Adipocyte (in vitro differentiated cells): ENCODE results near the gene AUTS2.
A peak's percentile ranks its signal among the peaks of the same experiment; 100 is the strongest.

Experiments
- DNase-seq: peaks from one replicate; pipeline ENCODE4 v3.0.0-alpha.2; 2015; ENCODE audit warnings: low read depth
- H3K27me3 ChIP-seq: replicated peaks from 2 replicates; pipeline ENCODE4 v1.7.0; 2013; ENCODE audit warnings: mild to moderate bottlenecking, low read length, moderate library complexity; ENCODE audit not compliant: control insufficient read depth, insufficient read depth
- H3K36me3 ChIP-seq: 2 replicates; pipeline ENCODE4 v1.7.0; 2013; ENCODE audit warnings: low read length, mild to moderate bottlenecking, moderate library complexity; ENCODE audit not compliant: control insufficient read depth, insufficient read depth, severe bottlenecking
- H3K4me1 ChIP-seq: 2 replicates; pipeline ENCODE4 v1.7.0; 2013; ENCODE audit warnings: mild to moderate bottlenecking, low read length, moderate library complexity; ENCODE audit not compliant: control insufficient read depth, insufficient read depth
- H3K4me3 ChIP-seq: 2 replicates; pipeline ENCODE4 v1.7.0; 2013; ENCODE audit warnings: mild to moderate bottlenecking, low read length, moderate library complexity
- H3K9ac ChIP-seq: 2 replicates; pipeline ENCODE4 v1.7.0; 2013; ENCODE audit warnings: mild to moderate bottlenecking, low read length, moderate library complexity
- H3K9me3 ChIP-seq: 2 replicates; pipeline ENCODE4 v1.7.0; 2013; ENCODE audit warnings: mild to moderate bottlenecking, low read length, moderate library complexity; ENCODE audit not compliant: control insufficient read depth

Gene AUTS2

GRCh38 chr7:69962186-69963065 is 364.2 kb downstream of the AUTS2 start:
- Histone ChIP-seq H3K9me3 (no peaks in the 10 kb centered on the region), H3K36me3 (no peaks in the 10 kb centered on the region), H3K9ac (no peak overlapping the region), H3K27me3 (no peaks in the 10 kb centered on the region), H3K4me1 (peaks cover 14% of the 10 kb centered on the region), H3K4me3 (no peak overlapping the region)
- DNase-seq: peak; percentile 43

- no peak for DNase-seq
- no peaks in the 10 kb centered on the region for H3K9me3 ChIP-seq
- peaks cover 14% of the 10 kb centered on the region for H3K4me1 ChIP-seq
- H3K27me3 ChIP-seq: no peaks in the 10 kb centered on the region
- no peak overlapping the region for H3K9ac ChIP-seq
- H3K36me3 ChIP-seq: no peaks in the 10 kb centered on the region
- H3K4me3 ChIP-seq: no peak overlapping the region
These were observed 365.1 kb downstream of the AUTS2 start for GRCh38 chr7:69963393-69963792.

GRCh38 chr7:69966766-69967591 is 368.7 kb downstream of the AUTS2 start:
- peak; percentile 64 for DNase-seq
- Histone ChIP-seq H3K9me3 (no peaks in the 10 kb centered on the region), H3K9ac (no peak overlapping the region), H3K4me1 (peaks cover 11% of the 10 kb centered on the region), H3K36me3 (no peaks in the 10 kb centered on the region), H3K4me3 (no peak overlapping the region), H3K27me3 (no peaks in the 10 kb centered on the region)

- DNase-seq: no peak
- Histone ChIP-seq H3K9ac (no peak overlapping the region), H3K27me3 (no peaks in the 10 kb centered on the region), H3K4me3 (no peak overlapping the region), H3K9me3 (no peaks in the 10 kb centered on the region), H3K4me1 (peaks cover 2% of the 10 kb centered on the region), H3K36me3 (no peaks in the 10 kb centered on the region)
These were observed 369.6 kb downstream of the AUTS2 start for GRCh38 chr7:69967689-69968450.

- DNase-seq: no peak
- Histone ChIP-seq H3K36me3 (no peaks in the 10 kb centered on the region), H3K4me1 (no peaks in the 10 kb centered on the region), H3K9ac (no peak overlapping the region), H3K4me3 (no peak overlapping the region), H3K9me3 (no peaks in the 10 kb centered on the region), H3K27me3 (no peaks in the 10 kb centered on the region)
These were observed 370.8 kb downstream of the AUTS2 start for GRCh38 chr7:69968969-69969556.

- DNase-seq: no peak
- no peak overlapping the region for H3K9ac ChIP-seq
- H3K4me1 ChIP-seq: peaks cover 11% of the 10 kb centered on the region
- H3K36me3 ChIP-seq: no peaks in the 10 kb centered on the region
- no peak overlapping the region for H3K4me3 ChIP-seq
- peaks cover 9% of the 10 kb centered on the region for H3K9me3 ChIP-seq
- H3K27me3 ChIP-seq: no peaks in the 10 kb centered on the region
These were observed 383.4 kb downstream of the AUTS2 start for GRCh38 chr7:69981646-69982045.

- DNase-seq: peak; percentile 63
- Histone ChIP-seq H3K36me3 (no peaks in the 10 kb centered on the region), H3K9me3 (peaks cover 4% of the 10 kb centered on the region), H3K27me3 (no peaks in the 10 kb centered on the region), H3K4me1 (peaks cover 11% of the 10 kb centered on the region), H3K4me3 (peak overlapping the region; percentile 4), H3K9ac (no peak overlapping the region)
These were observed 383.9 kb downstream of the AUTS2 start for GRCh38 chr7:69982197-69982596.

- Histone ChIP-seq H3K27me3 (no peaks in the 10 kb centered on the region), H3K9ac (no peak overlapping the region), H3K9me3 (no peaks in the 10 kb centered on the region), H3K36me3 (no peaks in the 10 kb centered on the region), H3K4me1 (no peaks in the 10 kb centered on the region), H3K4me3 (no peak overlapping the region)
- no peak for DNase-seq
These were observed 391.3 kb downstream of the AUTS2 start for GRCh38 chr7:69989551-69989950.

- Histone ChIP-seq H3K4me1 (no peaks in the 10 kb centered on the region), H3K9me3 (no peaks in the 10 kb centered on the region), H3K36me3 (no peaks in the 10 kb centered on the region), H3K4me3 (no peak overlapping the region), H3K9ac (no peak overlapping the region), H3K27me3 (no peaks in the 10 kb centered on the region)
- DNase-seq: no peak
These were observed 394.7 kb downstream of the AUTS2 start for GRCh38 chr7:69992938-69993337.

- no peak overlapping the region for H3K9ac ChIP-seq
- DNase-seq: no peak
- H3K9me3 ChIP-seq: no peaks in the 10 kb centered on the region
- H3K4me3 ChIP-seq: no peak overlapping the region
- no peaks in the 10 kb centered on the region for H3K27me3 ChIP-seq
- no peaks in the 10 kb centered on the region for H3K36me3 ChIP-seq
- H3K4me1 ChIP-seq: no peaks in the 10 kb centered on the region
These were observed 395.9 kb downstream of the AUTS2 start for GRCh38 chr7:69994218-69994617.
